ENCODE results near the gene MPZ. TPM values are rescaled to one million over a fixed set of nuclear protein-coding genes. Genes with fewer than 3 reads are reported as not detected.

The MPZ gene
- polyA plus RNA-seq, 3 donors = 0.16 to 9.4 TPM; not detected in 1

GRCh38 chr1:161274874-161275273 is 34.9 kb downstream of the MPZ start:
- Histone ChIP-seq H3K9me3 (replicated peaks in 1 of 2; ENCODE audit: control insufficient read depth in 1 of 2, insufficient read depth in 1 of 2, low read length in 2 of 2) (no peaks in the 10 kb centered on the region), H3K4me3 (replicated peaks in 1 of 3; ENCODE audit: low read depth in 2 of 3, low read length in 3 of 3) (no peak overlapping the region), H3K4me1 (ENCODE audit: control insufficient read depth in 1 of 2, insufficient read depth in 2 of 2, low read length in 2 of 2) (no peaks in the 10 kb centered on the region), H3K4me2 (replicated peaks; ENCODE audit: extremely low read depth, low read length, poor library complexity, severe bottlenecking) (no peak overlapping the region), H3K36me3 (replicated peaks in 1 of 2; ENCODE audit: control insufficient read depth in 1 of 2, insufficient read depth in 2 of 2, low read length in 2 of 2) (no peaks in the 10 kb centered on the region), H3K27ac (ENCODE audit: low read depth in 1 of 2, low read length in 2 of 2) (no peak overlapping the region), H4K20me1 (ENCODE audit: insufficient read depth, low read length) (no peaks in the 10 kb centered on the region), H3K27me3 (ENCODE audit: control insufficient read depth in 2 of 2, insufficient read depth in 2 of 2, low read length in 2 of 2) (no peaks in the 10 kb centered on the region), H3K9ac (ENCODE audit: insufficient read depth, low read length, poor library complexity, severe bottlenecking) (no peak overlapping the region), H3K79me2 (ENCODE audit: insufficient read depth, low read length) (no peaks in the 10 kb centered on the region), H2AFZ (ENCODE audit: insufficient read depth, low read depth, low read length, poor library complexity, severe bottlenecking) (no peak overlapping the region)
- H3K27ac Mint-ChIP-seq = peak overlapping the region in 1 of 7 donors; percentile 49
- no peak overlapping the region for H3K4me3 Mint-ChIP-seq
- no peak for TF ChIP-seq CTCF (IDR thresholded peaks at IDR 0.05)
- no CpG with 5 or more reads among the region's 3 CpGs for WGBS (ENCODE audit: insufficient coverage)
- DNase-seq = no peak
- H3K27me3 Mint-ChIP-seq (ENCODE audit: low read depth in 3 of 3) = peaks cover 5 to 16% (median 13%) of the 10 kb centered on the region in 3 donors
- intact Hi-C loops (cut with micrococcal nuclease) = no loop called here
- no peaks in the 10 kb centered on the region for H3K36me3 Mint-ChIP-seq
- no peaks in the 10 kb centered on the region for H3K4me1 Mint-ChIP-seq
- H3K9me3 Mint-ChIP-seq = peaks cover 0 to 3% (median 0%) of the 10 kb centered on the region in 7 donors

- no peak overlapping the region for H3K9ac ChIP-seq (ENCODE audit: insufficient read depth, low read length, poor library complexity, severe bottlenecking)
- no CpG with 5 or more reads among the region's 3 CpGs for WGBS (ENCODE audit: insufficient coverage)
- H3K27ac ChIP-seq (ENCODE audit: low read depth in 1 of 2, low read length in 2 of 2) = no peak overlapping the region
- H3K79me2 ChIP-seq (ENCODE audit: insufficient read depth, low read length) = no peaks in the 10 kb centered on the region
- no peak overlapping the region for H3K27ac Mint-ChIP-seq
- no peak for TF ChIP-seq CTCF (IDR thresholded peaks at IDR 0.05)
- H3K9me3 Mint-ChIP-seq = peaks cover 0 to 5% (median 0%) of the 10 kb centered on the region in 7 donors
- no peaks in the 10 kb centered on the region for H3K4me1 Mint-ChIP-seq
- H4K20me1 ChIP-seq (ENCODE audit: insufficient read depth, low read length) = no peaks in the 10 kb centered on the region
- H3K4me3 ChIP-seq (replicated peaks in 1 of 3; ENCODE audit: low read depth in 2 of 3, low read length in 3 of 3) = no peak overlapping the region
- peaks cover 6 to 16% (median 13%) of the 10 kb centered on the region in 3 donors for H3K27me3 Mint-ChIP-seq (ENCODE audit: low read depth in 3 of 3)
- no peaks in the 10 kb centered on the region for H3K36me3 Mint-ChIP-seq
- no peaks in the 10 kb centered on the region for H3K9me3 ChIP-seq (replicated peaks in 1 of 2; ENCODE audit: control insufficient read depth in 1 of 2, insufficient read depth in 1 of 2, low read length in 2 of 2)
- DNase-seq = no peak
- no peak overlapping the region for H3K4me2 ChIP-seq (replicated peaks; ENCODE audit: extremely low read depth, low read length, poor library complexity, severe bottlenecking)
- peaks cover 0 to 2% of the 10 kb centered on the region in 2 donors for H3K4me1 ChIP-seq (ENCODE audit: control insufficient read depth in 1 of 2, insufficient read depth in 2 of 2, low read length in 2 of 2)
- H2AFZ ChIP-seq (ENCODE audit: insufficient read depth, low read depth, low read length, poor library complexity, severe bottlenecking) = no peak overlapping the region
- no peak overlapping the region for H3K4me3 Mint-ChIP-seq
- H3K36me3 ChIP-seq (replicated peaks in 1 of 2; ENCODE audit: control insufficient read depth in 1 of 2, insufficient read depth in 2 of 2, low read length in 2 of 2) = no peaks in the 10 kb centered on the region
- intact Hi-C loops (cut with micrococcal nuclease) = no loop called here
- H3K27me3 ChIP-seq (ENCODE audit: control insufficient read depth in 2 of 2, insufficient read depth in 2 of 2, low read length in 2 of 2) = no peaks in the 10 kb centered on the region
Measured at GRCh38 chr1:161273402-161273801, 36.4 kb downstream of the MPZ start.

All from CD14-positive monocyte (primary cell).